ENCODE measurements around the gene PAX7.

GRCh38 chr1:18794051-18794450 is 163.4 kb downstream of the PAX7 start:
- TF ChIP-seq, protein P1, sequence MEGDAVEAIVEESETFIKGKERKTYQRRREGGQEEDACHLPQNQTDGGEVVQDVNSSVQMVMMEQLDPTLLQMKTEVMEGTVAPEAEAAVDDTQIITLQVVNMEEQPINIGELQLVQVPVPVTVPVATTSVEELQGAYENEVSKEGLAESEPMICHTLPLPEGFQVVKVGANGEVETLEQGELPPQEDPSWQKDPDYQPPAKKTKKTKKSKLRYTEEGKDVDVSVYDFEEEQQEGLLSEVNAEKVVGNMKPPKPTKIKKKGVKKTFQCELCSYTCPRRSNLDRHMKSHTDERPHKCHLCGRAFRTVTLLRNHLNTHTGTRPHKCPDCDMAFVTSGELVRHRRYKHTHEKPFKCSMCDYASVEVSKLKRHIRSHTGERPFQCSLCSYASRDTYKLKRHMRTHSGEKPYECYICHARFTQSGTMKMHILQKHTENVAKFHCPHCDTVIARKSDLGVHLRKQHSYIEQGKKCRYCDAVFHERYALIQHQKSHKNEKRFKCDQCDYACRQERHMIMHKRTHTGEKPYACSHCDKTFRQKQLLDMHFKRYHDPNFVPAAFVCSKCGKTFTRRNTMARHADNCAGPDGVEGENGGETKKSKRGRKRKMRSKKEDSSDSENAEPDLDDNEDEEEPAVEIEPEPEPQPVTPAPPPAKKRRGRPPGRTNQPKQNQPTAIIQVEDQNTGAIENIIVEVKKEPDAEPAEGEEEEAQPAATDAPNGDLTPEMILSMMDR (conservative IDR thresholded peaks at IDR 0.05 in 1 of 2, IDR thresholded peaks at IDR 0.05 in 1 of 2; ENCODE audit: extremely low read depth in 1 of 2, insufficient read depth in 1 of 2, low read depth in 1 of 2, low read length in 2 of 2) = no peak
- TF ChIP-seq EZH2 (IDR thresholded peaks at IDR 0.05; ENCODE audit: borderline replicate concordance, low read length) = no peak

Measured in mammary epithelial cell (primary cell).